Endothelial cell of umbilical vein (primary cell): Measurements from ENCODE around the gene KHDC3L. TPM values are rescaled to one million over a fixed set of nuclear protein-coding genes. Genes with fewer than 3 reads are reported as not detected.

Experiments used
- BruUV-seq: library from RNA; stranded (reverse); fragments of 400-500 nt; replicated peaks from 2 replicates; lab custom pipeline; 2021; lab: Mats Ljungman, UMichigan
- CTCF ChIA-PET: fragments of 300-600, 350-600 bp; sonication (Branson Sonifier 250); formaldehyde crosslinking; loops from one replicate; lab custom pipeline; 2021; ENCODE audit warnings: antibody characterized with exemption, inconsistent platforms; lab: Charles Lee
- POLR2A ChIA-PET: fragments of 300-600, 350-600 bp; sonication (Branson Sonifier 250); formaldehyde crosslinking; loops from one replicate; lab custom pipeline; 2021; ENCODE audit warnings: antibody characterized with exemption, inconsistent platforms; lab: Charles Lee
- DNase-seq: peaks from one replicate; pipeline ENCODE4 v3.0.0-alpha.2; 2011; ENCODE audit warnings: low read depth, low spot score
- FAIRE-seq: peaks from 2 replicates; lab custom pipeline; 2011; peaks lifted over from hg19 to GRCh38; lab: Jason Lieb, UNC
- H2AFZ ChIP-seq: 2 replicates; pipeline ENCODE4 v1.6.0; 2012; ENCODE audit warnings: low read depth, low read length, control low read depth, inconsistent platforms
- H3K27ac ChIP-seq: 2 replicates; pipeline ENCODE4 v1.5.1; 2011; ENCODE audit warnings: low read depth, mild to moderate bottlenecking, control low read depth, low read length, moderate library complexity; ENCODE audit not compliant: insufficient read depth
- H3K27me3 ChIP-seq, 2 experiments: 2 replicates each; pipeline versions ENCODE4 v1.6.0 to v1.6.1; 2011; ENCODE audit warnings: low read length in 2 of 2, mixed read lengths in 1 of 2; ENCODE audit not compliant: control insufficient read depth in 2 of 2, insufficient read depth in 2 of 2
- H3K36me3 ChIP-seq, 2 experiments: 2 replicates in 1 of 2; 3 replicates in 1 of 2; pipeline ENCODE4 v1.5.1; 2011; ENCODE audit warnings: low read length in 2 of 2, mild to moderate bottlenecking in 1 of 2, moderate library complexity in 1 of 2; ENCODE audit not compliant: control insufficient read depth in 2 of 2, insufficient read depth in 2 of 2; ENCODE audit errors: extremely low read depth in 1 of 2
- H3K4me1 ChIP-seq: 3 replicates; pipeline ENCODE4 v1.5.1; 2011; ENCODE audit warnings: mild to moderate bottlenecking, low read length; ENCODE audit not compliant: control insufficient read depth, insufficient read depth; ENCODE audit errors: extremely low read depth
- H3K4me2 ChIP-seq: 2 replicates; pipeline ENCODE4 v1.6.1; 2011; ENCODE audit warnings: low read length, control low read depth, mixed read lengths; ENCODE audit not compliant: insufficient read depth
- H3K4me3 ChIP-seq, 3 experiments: fragments of 200-600 bp in 1 of 3; sonication (generic), shearing (Covaris generic) in 1 of 3; replicated peaks in 1 of 3; 2 replicates each; pipeline ENCODE4 v1.5.1; 2011 to 2016; ENCODE audit warnings: control low read depth in 3 of 3, low read length in 3 of 3, mild to moderate bottlenecking in 2 of 3, inconsistent platforms in 1 of 3, low read depth in 1 of 3, moderate library complexity in 1 of 3; ENCODE audit not compliant: insufficient read depth in 1 of 3
- H3K79me2 ChIP-seq: 2 replicates; pipeline ENCODE4 v1.6.0; 2012; ENCODE audit warnings: low read length, inconsistent platforms; ENCODE audit not compliant: control insufficient read depth, insufficient read depth
- H3K9ac ChIP-seq: replicated peaks from 2 replicates; pipeline ENCODE3; 2011; ENCODE audit warnings: low read length, control low read depth; ENCODE audit not compliant: insufficient read depth; ENCODE audit errors: extremely low read depth
- H3K9me1 ChIP-seq: replicated peaks from 3 replicates; pipeline ENCODE4 v1.6.0; 2011; ENCODE audit warnings: mild to moderate bottlenecking, low read length; ENCODE audit not compliant: control insufficient read depth, insufficient read depth; ENCODE audit errors: extremely low read depth
- H3K9me3 ChIP-seq: replicated peaks from 2 replicates; pipeline ENCODE4 v1.5.1; 2012; ENCODE audit warnings: low read length, inconsistent platforms; ENCODE audit not compliant: control insufficient read depth, insufficient read depth
- H4K20me1 ChIP-seq: replicated peaks from 2 replicates; pipeline ENCODE3; 2011; ENCODE audit warnings: mild to moderate bottlenecking, low read length; ENCODE audit not compliant: control insufficient read depth, insufficient read depth; ENCODE audit errors: extremely low read depth
- CTCF ChIP-seq, 2 donors: IDR thresholded peaks; 1 replicate in 1 of 2; 2 replicates in 1 of 2; pipeline ENCODE4 v1.5.1; 2011; ENCODE audit warnings: low read length in 2 of 2, mild to moderate bottlenecking in 2 of 2, moderate library complexity in 2 of 2, control low read depth in 1 of 2, inconsistent platforms in 1 of 2, low read depth in 1 of 2; ENCODE audit not compliant: insufficient read depth in 1 of 2; ENCODE audit errors: extremely low read depth in 1 of 2
- EZH2 ChIP-seq: IDR thresholded peaks from 2 replicates; pipeline ENCODE4 v1.6.1; 2012; ENCODE audit warnings: borderline replicate concordance, low read depth, mild to moderate bottlenecking, moderate library complexity, low read length, inconsistent platforms; ENCODE audit not compliant: severe bottlenecking
- GATA2 ChIP-seq: IDR thresholded peaks from 2 replicates; pipeline ENCODE4 v1.7.0; 2011; ENCODE audit warnings: low read depth, mild to moderate bottlenecking, moderate library complexity, mixed read lengths, low read length; ENCODE audit not compliant: insufficient read length, insufficient read depth
- JUN ChIP-seq: IDR thresholded peaks from 2 replicates; pipeline ENCODE4 v1.6.1; 2011; ENCODE audit warnings: borderline replicate concordance, low read depth; ENCODE audit not compliant: insufficient read length, insufficient read depth
- MAX ChIP-seq: IDR thresholded peaks from 2 replicates; pipeline ENCODE4 v1.6.1; 2011; ENCODE audit not compliant: insufficient read depth, insufficient read length
- MYC ChIP-seq: IDR thresholded peaks from one replicate; pipeline ENCODE4 v1.6.1; 2011; ENCODE audit warnings: mild to moderate bottlenecking, low read depth, low read length
- POLR2A ChIP-seq: IDR thresholded peaks from 2 replicates; pipeline ENCODE4 v1.6.1; 2012; ENCODE audit warnings: low read depth, mild to moderate bottlenecking, control low read depth, low read length
- dilution Hi-C: fragments of 300-500 bp; cut with MboI; formaldehyde crosslinking; loops from one replicate; pipeline ENCODE4 v1.15.0; 2019; ENCODE audit warnings: low sequenced_read_pairs; ENCODE audit not compliant: extremely low pct_ligation_motif_present
- intact Hi-C: fragments of 100-400 bp; cut with micrococcal nuclease; formaldehyde crosslinking; loops from one replicate; pipeline ENCODE4 v1.10.0; 2022
- polyA plus RNA-seq, 4 experiments: library from polyadenylated mRNA; depleted of rRNA in 3 of 4; stranded (reverse) in 3 of 4; unstranded in 1 of 4; fragments of >200 nt; gene quantifications; 2 replicates each; pipeline versions ENCODE4 v1.2.1 to v1.2.3, GENCODE V29; 2011 to 2012; ENCODE audit warnings: missing spikeins in 1 of 4
- total RNA-seq: library from RNA; stranded (reverse); gene quantifications from 2 replicates; pipeline ENCODE4 v1.2.3, GENCODE V29; 2021

Gene KHDC3L
- total and polyA plus RNA-seq, 2 donors (not counting 3 experiments of a cell fraction or from before 2014, with no cell fraction given), result not detected

- no peaks in the 10 kb centered on the region for H3K4me1 ChIP-seq
- intact Hi-C loops (loop anchor here (1.0 to 2.0 kb wide), 5 partner anchors 40 to 913 kb away; no protein-coding TSS in a partner anchor), dilution Hi-C loops (no loop called here)
- no peak overlapping the region for H3K4me3 ChIP-seq
- no peaks in the 10 kb centered on the region for H3K9me3 ChIP-seq
- FAIRE-seq (no peak), DNase-seq (no peak)
- no peaks in the 10 kb centered on the region for H3K9me1 ChIP-seq
- no peak for TF ChIP-seq MAX
- no peak for TF ChIP-seq POLR2A
- no peak for TF ChIP-seq JUN
- no peak for TF ChIP-seq CTCF (IDR thresholded peaks at IDR 0.05; ENCODE audit: extremely low read depth in 1 of 2, insufficient read depth in 1 of 2, low read depth in 1 of 2, low read length in 2 of 2)
- TF ChIP-seq GATA2, result no peak
- H2AFZ ChIP-seq, result no peak overlapping the region
- no peak overlapping the region for H3K9ac ChIP-seq
- H3K27me3 ChIP-seq, result peaks cover 5% of the 10 kb centered on the region in 2 experiments
- POLR2A ChIA-PET, result no interaction called here
- H3K4me2 ChIP-seq, result no peak overlapping the region
- no TSS peak for BruUV-seq
- no peak overlapping the region for H3K27ac ChIP-seq
- no peaks in the 10 kb centered on the region for H4K20me1 ChIP-seq
- CTCF ChIA-PET, result interaction anchor here (1.1 to 9.1 kb wide), 6 partner anchors 13 to 912 kb away, joined by 3 to 432 read pairs (median 25); no protein-coding TSS in a partner anchor
- H3K36me3 ChIP-seq, result no peaks in the 10 kb centered on the region
- H3K79me2 ChIP-seq, result no peaks in the 10 kb centered on the region
Measured at GRCh38 chr6:73325656-73326055, 36.8 kb upstream of the KHDC3L start.

GRCh38 chr6:73328790-73329189 is 33.7 kb upstream of the KHDC3L start:
- Histone ChIP-seq H3K9me3 (no peaks in the 10 kb centered on the region), H3K36me3 (no peaks in the 10 kb centered on the region), H3K79me2 (no peaks in the 10 kb centered on the region), H3K27ac (no peak overlapping the region), H3K4me3 (no peak overlapping the region), H3K9me1 (no peaks in the 10 kb centered on the region), H2AFZ (no peak overlapping the region), H3K9ac (no peak overlapping the region), H3K4me1 (no peaks in the 10 kb centered on the region), H3K4me2 (no peak overlapping the region), H3K27me3 (peaks cover 6 to 14% of the 10 kb centered on the region in 2 experiments), H4K20me1 (no peaks in the 10 kb centered on the region)
- no peak for FAIRE-seq
- intact Hi-C loops, result no loop called here
- ChIA-PET CTCF (interaction anchor here (0.7 to 9.1 kb wide), 13 partner anchors 10 to 917 kb away, joined by 3 to 432 read pairs (median 3); partner anchors contain the start of gene SLC17A5), POLR2A (no interaction called here)
- BruUV-seq, result no TSS peak
- DNase-seq, result no peak
- dilution Hi-C loops, result no loop called here
- TF ChIP-seq CTCF (IDR thresholded peaks at IDR 0.05; ENCODE audit: extremely low read depth in 1 of 2, insufficient read depth in 1 of 2, low read depth in 1 of 2, low read length in 2 of 2), result no peak
- no peak for TF ChIP-seq GATA2
- no peak for TF ChIP-seq MYC
- no peak for TF ChIP-seq EZH2
